Tibial artery (tissue), 4 donors: ENCODE data around the gene PGAP3.

Experiments
- DNase-seq, 2 donors: peaks; one replicate each; pipeline ENCODE4 v3.0.0-alpha.2; 2019
- H3K27ac ChIP-seq, 2 donors: fragments of 200-600 bp; sonication (generic) in 1 of 2; 1 replicate in 1 of 2; 2 replicates in 1 of 2; pipeline ENCODE4 v1.5.1; 2018 to 2019; ENCODE audit warnings: mild to moderate bottlenecking in 1 of 2
- H3K27me3 ChIP-seq, 2 donors: fragments of 200-600 bp; sonication (generic) in 1 of 2; one replicate each; pipeline versions ENCODE4 v1.5.1 to v1.6.0; 2016 to 2019
- H3K36me3 ChIP-seq, 3 donors: fragments of 200-600 bp; sonication (generic) in 2 of 3; one replicate each; pipeline ENCODE4 v1.5.1; 2016 to 2019; ENCODE audit warnings: mild to moderate bottlenecking in 2 of 3
- H3K4me1 ChIP-seq, 4 donors: fragments of 200-600 bp; sonication (generic) in 2 of 4; 1 replicate in 3 of 4; 2 replicates in 1 of 4; pipeline ENCODE4 v1.5.1; 2016 to 2019
- H3K4me3 ChIP-seq, 2 donors: fragments of 200-600 bp; sonication (generic) in 1 of 2; 1 replicate in 1 of 2; 2 replicates in 1 of 2; pipeline ENCODE4 v1.5.1; 2018 to 2019; ENCODE audit warnings: mild to moderate bottlenecking in 2 of 2
- H3K9me3 ChIP-seq, 3 donors: fragments of 200-600 bp; sonication (generic) in 1 of 3; one replicate each; pipeline ENCODE4 v1.5.1; 2016 to 2019
- CTCF ChIP-seq, 2 experiments: fragments of 200-600 bp in 1 of 2; fragments of 450-650 bp in 1 of 2; IDR thresholded peaks; one replicate each; pipeline ENCODE4 v1.5.1; 2017 to 2019; ENCODE audit warnings: antibody characterized with exemption in 2 of 2, mild to moderate bottlenecking in 1 of 2, moderate library complexity in 1 of 2
- intact Hi-C: fragments of 100-400 bp; cut with DNase I; formaldehyde crosslinking; loops from one replicate; pipeline ENCODE4 v1.15.0; 2023; ENCODE audit warnings: low total_unique reads

The PGAP3 gene

GRCh38 chr17:39674702-39675389 lies 13.0 kb downstream of the PGAP3 start:
- H3K4me1 ChIP-seq, result peaks cover 7 to 76% (median 60%) of the 10 kb centered on the region in 4 donors
- no peaks in the 10 kb centered on the region for H3K9me3 ChIP-seq
- DNase-seq, result peak; percentile 45 to 91
- peaks cover 0 to 1% (median 0%) of the 10 kb centered on the region in 3 donors for H3K36me3 ChIP-seq
- intact Hi-C loops, result loop anchor here (5.0 kb wide), 1 partner anchor 38 kb away; the partner anchor contains the start of gene STARD3
- H3K27me3 ChIP-seq, result no peaks in the 10 kb centered on the region
- H3K27ac ChIP-seq, result peak overlapping the region; percentile 84 to 88
- peak overlapping the region in 1 of 2 donors; percentile 5 for H3K4me3 ChIP-seq
- no peak for TF ChIP-seq CTCF (IDR thresholded peaks at IDR 0.05)

GRCh38 chr17:39674179-39674578 lies 13.7 kb downstream of the PGAP3 start:
- H3K4me3 ChIP-seq, result no peak overlapping the region
- H3K27ac ChIP-seq, result peak overlapping the region; percentile 84 to 88

GRCh38 chr17:39673335-39674081 lies 14.3 kb downstream of the PGAP3 start:
- peak overlapping the region; percentile 84 to 88 for H3K27ac ChIP-seq
- intact Hi-C loops, result loop anchor here (5.0 kb wide), 1 partner anchor 36 kb away; the partner anchor contains the start of gene STARD3
- DNase-seq, result no peak

More at GRCh38 chr17:39674179-39674578, 13.7 kb downstream of the PGAP3 start:
- Histone ChIP-seq H3K27me3 (no peaks in the 10 kb centered on the region), H3K36me3 (no peaks in the 10 kb centered on the region), H3K9me3 (no peaks in the 10 kb centered on the region), H3K4me1 (peaks cover 7 to 70% (median 60%) of the 10 kb centered on the region in 4 donors)
- DNase-seq, result no peak
- TF ChIP-seq CTCF (IDR thresholded peaks at IDR 0.05), result no peak
- intact Hi-C loops, result loop anchor here (5.0 kb wide), 1 partner anchor 37 kb away; the partner anchor contains the start of gene STARD3

GRCh38 chr17:39672522-39673334 lies 15.1 kb downstream of the PGAP3 start:
- no peak for DNase-seq
- intact Hi-C loops, result loop anchor here (5.0 kb wide), 1 partner anchor 35 kb away; the partner anchor contains the start of gene STARD3
- H3K4me1 ChIP-seq, result peaks cover 10 to 67% (median 58%) of the 10 kb centered on the region in 4 donors
- no peaks in the 10 kb centered on the region for H3K27me3 ChIP-seq
- no peaks in the 10 kb centered on the region for H3K9me3 ChIP-seq
- no peak for TF ChIP-seq CTCF (IDR thresholded peaks at IDR 0.05)
- H3K36me3 ChIP-seq, result no peaks in the 10 kb centered on the region
- H3K27ac ChIP-seq, result peak overlapping the region; percentile 39 to 51
- H3K4me3 ChIP-seq, result no peak overlapping the region

More at GRCh38 chr17:39673335-39674081, 14.3 kb downstream of the PGAP3 start:
- TF ChIP-seq CTCF (IDR thresholded peaks at IDR 0.05), result no peak
- Histone ChIP-seq H3K9me3 (no peaks in the 10 kb centered on the region), H3K4me1 (peaks cover 7 to 67% (median 58%) of the 10 kb centered on the region in 4 donors), H3K27me3 (no peaks in the 10 kb centered on the region), H3K4me3 (no peak overlapping the region), H3K36me3 (no peaks in the 10 kb centered on the region)
